ENCODE data around the gene DSCAML1. TPM values are rescaled to one million over a fixed set of nuclear protein-coding genes. Genes with fewer than 3 reads are reported as not detected.

DSCAML1 gene
- total and polyA plus RNA-seq, 3 donors from 2014 or later = 1.6 to 6.1 (median 3.0) TPM

DNA sequence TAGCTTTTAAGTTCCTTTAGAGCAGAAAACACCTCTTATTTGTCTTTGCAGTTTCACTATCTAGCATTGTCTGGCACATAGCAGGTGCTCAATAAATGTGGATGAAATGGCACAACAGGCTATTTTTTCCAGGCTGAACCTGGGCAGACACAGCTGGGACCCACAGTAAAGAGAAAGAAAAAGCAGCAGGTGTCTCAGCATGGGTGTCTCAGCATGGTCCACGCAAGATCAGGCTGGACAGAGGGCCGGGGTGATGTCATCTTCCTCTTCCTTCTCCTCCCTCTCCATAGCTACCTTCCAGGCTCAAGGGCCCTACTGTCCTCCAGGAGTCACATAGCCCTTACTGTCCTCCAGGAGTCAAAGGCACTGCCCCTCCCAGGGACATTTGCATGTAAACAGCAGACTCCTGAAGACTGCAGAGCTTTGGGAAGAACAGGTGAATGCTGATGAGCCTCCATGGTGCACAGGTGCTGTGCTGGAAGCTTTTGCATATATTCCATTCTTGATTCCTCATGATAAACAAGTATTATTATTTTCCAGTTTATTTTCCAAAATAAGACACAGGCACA, 65.2 kb downstream of the DSCAML1 start:
- H3K27ac ChIP-seq = no peak overlapping the region
- DNase-seq = no peak
- H3K4me3 ChIP-seq = no peak overlapping the region
- no peaks in the 10 kb centered on the region for H3K36me3 ChIP-seq (ENCODE audit: low read depth, missing control alignments)
- H3K9me3 ChIP-seq = no peaks in the 10 kb centered on the region
- intact Hi-C loops (cut with DNase I; ENCODE audit: low total_unique reads) = no loop called here
- WGBS, 2 donors = 93 to 98% methylated on average over 2 of the region's 2 CpGs
- H3K4me1 ChIP-seq = no peaks in the 10 kb centered on the region
- H3K27me3 ChIP-seq = no peaks in the 10 kb centered on the region
- TF ChIP-seq, protein P1, sequence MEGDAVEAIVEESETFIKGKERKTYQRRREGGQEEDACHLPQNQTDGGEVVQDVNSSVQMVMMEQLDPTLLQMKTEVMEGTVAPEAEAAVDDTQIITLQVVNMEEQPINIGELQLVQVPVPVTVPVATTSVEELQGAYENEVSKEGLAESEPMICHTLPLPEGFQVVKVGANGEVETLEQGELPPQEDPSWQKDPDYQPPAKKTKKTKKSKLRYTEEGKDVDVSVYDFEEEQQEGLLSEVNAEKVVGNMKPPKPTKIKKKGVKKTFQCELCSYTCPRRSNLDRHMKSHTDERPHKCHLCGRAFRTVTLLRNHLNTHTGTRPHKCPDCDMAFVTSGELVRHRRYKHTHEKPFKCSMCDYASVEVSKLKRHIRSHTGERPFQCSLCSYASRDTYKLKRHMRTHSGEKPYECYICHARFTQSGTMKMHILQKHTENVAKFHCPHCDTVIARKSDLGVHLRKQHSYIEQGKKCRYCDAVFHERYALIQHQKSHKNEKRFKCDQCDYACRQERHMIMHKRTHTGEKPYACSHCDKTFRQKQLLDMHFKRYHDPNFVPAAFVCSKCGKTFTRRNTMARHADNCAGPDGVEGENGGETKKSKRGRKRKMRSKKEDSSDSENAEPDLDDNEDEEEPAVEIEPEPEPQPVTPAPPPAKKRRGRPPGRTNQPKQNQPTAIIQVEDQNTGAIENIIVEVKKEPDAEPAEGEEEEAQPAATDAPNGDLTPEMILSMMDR (IDR thresholded peaks at IDR 0.05) = no peak
- TF ChIP-seq POLR2A (IDR thresholded peaks at IDR 0.05) = no peak

DNA sequence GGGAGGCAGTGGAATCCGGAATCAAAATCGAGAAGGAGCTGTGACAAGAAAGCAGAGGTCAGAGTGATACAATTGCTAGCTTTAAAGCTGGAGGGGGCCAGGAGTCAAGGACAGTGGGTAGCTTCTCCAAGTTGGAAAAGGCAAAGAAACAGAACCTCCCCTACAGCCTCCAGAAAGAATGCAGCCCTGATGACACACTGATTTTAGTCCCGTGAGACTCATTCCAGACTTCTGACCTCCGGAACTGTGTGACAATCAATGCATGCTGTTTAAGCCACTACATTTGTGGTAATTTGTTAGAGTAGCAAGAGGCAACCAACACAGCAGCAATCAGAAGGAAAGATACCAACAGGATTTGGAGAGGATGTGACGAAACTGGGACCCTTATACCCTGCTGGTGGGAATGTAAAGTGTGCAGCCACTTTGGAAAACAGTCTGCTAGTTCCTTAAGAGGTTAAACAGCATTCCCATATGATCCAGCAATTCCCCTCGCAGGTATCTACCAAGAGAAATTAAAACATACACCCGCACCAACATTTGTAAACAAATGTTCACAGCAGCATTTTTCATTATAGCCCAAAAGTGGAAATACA, 66.7 kb downstream of the DSCAML1 start:
- no peak for DNase-seq
- Histone ChIP-seq H3K27ac (no peak overlapping the region), H3K27me3 (no peaks in the 10 kb centered on the region), H3K9me3 (no peaks in the 10 kb centered on the region), H3K36me3 (ENCODE audit: low read depth, missing control alignments) (no peaks in the 10 kb centered on the region), H3K4me1 (no peaks in the 10 kb centered on the region), H3K4me3 (no peak overlapping the region)
- intact Hi-C loops (cut with DNase I; ENCODE audit: low total_unique reads) = no loop called here
- TF ChIP-seq, protein P1 (IDR thresholded peaks at IDR 0.05) = no peak
- TF ChIP-seq POLR2A (IDR thresholded peaks at IDR 0.05) = no peak
- WGBS, 2 donors = 85 to 88% methylated on average over 7 of the region's 7 CpGs

DNA sequence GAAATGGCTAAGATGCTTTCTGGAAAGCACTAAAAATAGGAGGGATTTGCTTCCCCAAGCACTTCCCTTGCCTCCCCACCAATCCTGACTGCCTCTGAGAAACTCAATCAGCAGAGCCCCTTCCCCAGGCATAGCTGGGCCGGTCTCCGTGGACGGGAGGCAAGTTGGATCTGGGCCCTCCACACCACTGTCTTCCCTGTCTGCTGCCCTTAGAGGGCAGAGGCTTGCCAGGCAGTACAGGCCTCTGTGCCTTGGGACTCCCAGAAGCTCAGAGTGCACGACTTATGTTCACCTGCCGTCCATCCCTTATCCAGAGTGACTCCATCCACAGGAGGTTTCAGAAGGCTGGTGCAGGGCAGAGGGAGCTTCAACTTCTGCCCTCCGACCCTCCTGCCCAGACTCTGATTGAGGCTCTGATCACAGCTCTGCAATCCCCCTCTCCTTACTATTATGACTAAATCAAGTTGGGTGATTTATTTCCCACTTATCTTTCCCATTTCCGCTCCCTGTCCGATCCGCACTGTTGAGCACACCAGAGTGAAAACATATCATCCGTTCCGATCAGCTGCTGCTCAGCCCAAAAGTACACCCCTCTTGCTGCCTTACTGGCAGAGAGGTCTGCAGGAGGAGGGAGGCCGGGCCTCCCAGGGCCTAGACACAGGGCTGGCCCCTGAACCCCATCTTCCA, 71.8 kb downstream of the DSCAML1 start:
- Histone ChIP-seq H3K36me3 (ENCODE audit: low read depth, missing control alignments) (no peaks in the 10 kb centered on the region), H3K4me1 (no peaks in the 10 kb centered on the region), H3K9me3 (no peaks in the 10 kb centered on the region), H3K27me3 (no peaks in the 10 kb centered on the region), H3K4me3 (no peak overlapping the region), H3K27ac (no peak overlapping the region)
- DNase-seq = no peak
- intact Hi-C loops (cut with DNase I; ENCODE audit: low total_unique reads) = no loop called here
- WGBS, 2 donors = 84 to 86% methylated on average over 11 of the region's 12 CpGs
- TF ChIP-seq, protein P1 (IDR thresholded peaks at IDR 0.05) = no peak

DNA sequence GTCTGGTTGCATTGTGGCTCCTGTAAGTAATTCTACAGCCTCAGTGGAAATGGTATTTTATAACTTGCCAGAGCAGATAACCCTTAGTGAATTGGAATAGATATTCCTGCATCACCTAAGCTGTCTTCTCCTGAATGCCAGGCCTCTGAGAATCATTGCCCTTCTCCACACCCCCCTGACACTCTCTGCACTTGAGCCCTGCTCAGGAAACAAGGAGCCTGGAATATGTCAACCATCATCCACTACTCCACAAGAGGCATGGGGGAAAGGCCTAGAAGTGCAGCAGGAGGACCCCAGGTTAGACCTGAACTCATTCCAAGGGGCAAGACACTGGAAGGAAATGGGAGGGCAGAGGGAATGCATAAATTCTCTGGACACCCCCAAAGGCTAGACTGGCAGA, 72.4 kb downstream of the DSCAML1 start:
- no peaks in the 10 kb centered on the region for H3K27me3 ChIP-seq
- H3K27ac ChIP-seq = no peak overlapping the region
- H3K4me1 ChIP-seq = no peaks in the 10 kb centered on the region
- H3K4me3 ChIP-seq = no peak overlapping the region
- DNase-seq = no peak
- no peaks in the 10 kb centered on the region for H3K36me3 ChIP-seq (ENCODE audit: low read depth, missing control alignments)
- H3K9me3 ChIP-seq = no peaks in the 10 kb centered on the region
- TF ChIP-seq POLR2A (IDR thresholded peaks at IDR 0.05) = no peak
- TF ChIP-seq, protein P1 (IDR thresholded peaks at IDR 0.05) = no peak
- intact Hi-C loops (cut with DNase I; ENCODE audit: low total_unique reads) = no loop called here

Measured in testis (tissue), 3 donors.